ENCODE results near the gene FXYD5. TPM values are rescaled to one million over a fixed set of nuclear protein-coding genes. Genes with fewer than 3 reads are reported as not detected.

FXYD5 gene
- total RNA-seq, 1 experiment from 2014 or later: 760 TPM

- H3K27ac Mint-ChIP-seq (ENCODE audit: unreplicated experiment): no peak overlapping the region
- CTCF ChIA-PET: interaction anchor here (0.5 to 0.6 kb wide), 2 partner anchors 78 to 324 kb away, joined by 3 to 4 read pairs; no protein-coding TSS in a partner anchor
Observed at GRCh38 chr19:35202722-35203688, 48.5 kb downstream of the FXYD5 start.

GRCh38 chr19:35204799-35205732, 50.5 kb downstream of the FXYD5 start:
- no peak overlapping the region for H3K4me3 Mint-ChIP-seq (ENCODE audit: low read depth, unreplicated experiment)
- no peaks in the 10 kb centered on the region for H3K27me3 Mint-ChIP-seq (ENCODE audit: unreplicated experiment)
- peaks cover 33% of the 10 kb centered on the region for H3K4me1 Mint-ChIP-seq (ENCODE audit: low read depth, unreplicated experiment)
- no TSS peak for BruUV-seq (replicated peaks)
- H3K36me3 Mint-ChIP-seq (ENCODE audit: insufficient read depth, unreplicated experiment): no peaks in the 10 kb centered on the region
- intact Hi-C loops (cut with micrococcal nuclease; ENCODE audit: unreplicated experiment): no loop called here
- TF ChIP-seq CTCF (IDR thresholded peaks at IDR 0.05; ENCODE audit: unreplicated experiment): no peak
- DNase-seq: no peak
- H3K27ac Mint-ChIP-seq (ENCODE audit: unreplicated experiment): no peak overlapping the region
- CTCF ChIA-PET: interaction anchor here (0.6 kb wide), 1 partner anchor 41 kb away, joined by 4 read pairs; no protein-coding TSS in a partner anchor
- H3K9me3 Mint-ChIP-seq (ENCODE audit: low read depth, unreplicated experiment): no peaks in the 10 kb centered on the region

More at GRCh38 chr19:35202722-35203688, 48.5 kb downstream of the FXYD5 start:
- H3K27me3 Mint-ChIP-seq (ENCODE audit: unreplicated experiment): no peaks in the 10 kb centered on the region
- no peaks in the 10 kb centered on the region for H3K9me3 Mint-ChIP-seq (ENCODE audit: low read depth, unreplicated experiment)
- H3K36me3 Mint-ChIP-seq (ENCODE audit: insufficient read depth, unreplicated experiment): no peaks in the 10 kb centered on the region
- peaks cover 41% of the 10 kb centered on the region for H3K4me1 Mint-ChIP-seq (ENCODE audit: low read depth, unreplicated experiment)
- intact Hi-C loops (cut with micrococcal nuclease; ENCODE audit: unreplicated experiment): no loop called here
- no peak overlapping the region for H3K4me3 Mint-ChIP-seq (ENCODE audit: low read depth, unreplicated experiment)
- BruUV-seq (replicated peaks): no TSS peak
- DNase-seq: no peak
- TF ChIP-seq CTCF (IDR thresholded peaks at IDR 0.05; ENCODE audit: unreplicated experiment): no peak

- no peaks in the 10 kb centered on the region for H3K27me3 Mint-ChIP-seq (ENCODE audit: unreplicated experiment)
- CTCF ChIA-PET: no interaction called here
Observed at GRCh38 chr19:35205733-35206323, 51.3 kb downstream of the FXYD5 start.

More at GRCh38 chr19:35205733-35206323, 51.3 kb downstream of the FXYD5 start:
- no TSS peak for BruUV-seq (replicated peaks)
- peaks cover 33% of the 10 kb centered on the region for H3K4me1 Mint-ChIP-seq (ENCODE audit: low read depth, unreplicated experiment)
- no peak for TF ChIP-seq CTCF (IDR thresholded peaks at IDR 0.05; ENCODE audit: unreplicated experiment)
- no peak overlapping the region for H3K27ac Mint-ChIP-seq (ENCODE audit: unreplicated experiment)
- H3K36me3 Mint-ChIP-seq (ENCODE audit: insufficient read depth, unreplicated experiment): no peaks in the 10 kb centered on the region
- intact Hi-C loops (cut with micrococcal nuclease; ENCODE audit: unreplicated experiment): no loop called here
- no peak for DNase-seq
- no peak overlapping the region for H3K4me3 Mint-ChIP-seq (ENCODE audit: low read depth, unreplicated experiment)
- no peaks in the 10 kb centered on the region for H3K9me3 Mint-ChIP-seq (ENCODE audit: low read depth, unreplicated experiment)
